Stimulated activated naive CD4-positive, alpha-beta T cell (primary cell): ENCODE results near the gene KRTAP5-1.
A peak's percentile ranks its signal among the peaks of the same experiment; 100 is the strongest.
"Not testable (repeated sequence)": the region's sequence is repeated elsewhere in the genome, so short reads cannot be mapped to it uniquely, and the experiment has no call there.

Experiments used
- DNase-seq, 6 experiments: peaks; one replicate each; lab custom pipeline; 2025; lab: John Stamatoyannopoulos, UW

KRTAP5-1 gene

GRCh38 chr11:1584661-1585370, at the start of gene KRTAP5-1:
TSS of gene KRTAP5-1 (minus strand) at chr11:1585283. CDS start at chr11:1585249, 34 bp downstream.
- not testable (repeated sequence) for DNase-seq

GRCh38 chr11:1633864-1634263, 48.8 kb upstream of the KRTAP5-1 start:
- DNase-seq: no peak

- no peak for DNase-seq
These were observed 47.1 kb upstream of the KRTAP5-1 start for GRCh38 chr11:1632053-1632714.

- DNase-seq: no peak
These were observed 46.0 kb upstream of the KRTAP5-1 start for GRCh38 chr11:1631066-1631568.

- DNase-seq: no peak
These were observed 45.2 kb upstream of the KRTAP5-1 start for GRCh38 chr11:1630271-1630670.

GRCh38 chr11:1629326-1630185, 44.5 kb upstream of the KRTAP5-1 start, which contains the start of gene KRTAP5-5:
TSS of gene KRTAP5-5 (plus strand) at chr11:1629775. CDS start at chr11:1629841, 66 bp downstream.
- DNase-seq: no peak

GRCh38 chr11:1628506-1629325, 43.6 kb upstream of the KRTAP5-1 start:
- peak in 5 of 6 experiments; percentile 26 to 66 (median 30) for DNase-seq

- no peak for DNase-seq
These were observed 40.5 kb upstream of the KRTAP5-1 start for GRCh38 chr11:1625541-1625940.

GRCh38 chr11:1624621-1625020, 39.5 kb upstream of the KRTAP5-1 start:
- DNase-seq: no peak

GRCh38 chr11:1623716-1624115, 38.6 kb upstream of the KRTAP5-1 start:
- no peak for DNase-seq

- DNase-seq: no peak
These were observed 37.0 kb upstream of the KRTAP5-1 start, which contains the start of gene KRTAP5-4 for GRCh38 chr11:1622086-1622485. TSS of gene KRTAP5-4 (minus strand) at chr11:1622138. CDS start at chr11:1622093, 45 bp downstream.

GRCh38 chr11:1619449-1619848, 34.4 kb upstream of the KRTAP5-1 start:
- no peak for DNase-seq

GRCh38 chr11:1618231-1618630, 33.1 kb upstream of the KRTAP5-1 start:
- no peak for DNase-seq

- DNase-seq: no peak
These were observed 23.3 kb upstream of the KRTAP5-1 start, which contains the start of gene KRTAP5-3 for GRCh38 chr11:1608363-1608762. TSS of gene KRTAP5-3 (minus strand) at chr11:1608463. CDS start at chr11:1608385, 78 bp downstream.

GRCh38 chr11:1607901-1608300, 22.8 kb upstream of the KRTAP5-1 start:
- DNase-seq: not testable (repeated sequence)

- not testable (repeated sequence) for DNase-seq
These were observed 22.2 kb upstream of the KRTAP5-1 start for GRCh38 chr11:1607156-1607845.

GRCh38 chr11:1605923-1606322, 20.8 kb upstream of the KRTAP5-1 start:
- not testable (repeated sequence) for DNase-seq

- no peak for DNase-seq
These were observed 19.6 kb upstream of the KRTAP5-1 start for GRCh38 chr11:1604711-1605110.

GRCh38 chr11:1604181-1604580, 19.1 kb upstream of the KRTAP5-1 start:
- no peak for DNase-seq

GRCh38 chr11:1603629-1604028, 18.5 kb upstream of the KRTAP5-1 start:
- DNase-seq: no peak
